Neuron (in vitro differentiated cells): ENCODE data around the gene TC2N.

ENCODE experiments used
- H2AFZ ChIP-seq: one replicate; pipeline ENCODE4 v1.6.1; 2013; ENCODE audit warnings: low read depth, mild to moderate bottlenecking, inconsistent platforms, low read length, moderate library complexity
- H3K27me3 ChIP-seq: one replicate; pipeline ENCODE4 v1.6.1; 2013; ENCODE audit warnings: low read length; ENCODE audit not compliant: insufficient read depth
- H3K36me3 ChIP-seq: one replicate; pipeline ENCODE4 v1.6.1; 2013; ENCODE audit warnings: low read length; ENCODE audit not compliant: insufficient read depth
- H3K4me1 ChIP-seq: one replicate; pipeline ENCODE4 v1.6.1; 2013; ENCODE audit warnings: low read length; ENCODE audit not compliant: insufficient read depth
- H3K4me3 ChIP-seq: 2 replicates; pipeline ENCODE4 v1.5.1; 2013; ENCODE audit warnings: mild to moderate bottlenecking, low read length, moderate library complexity
- H3K9me3 ChIP-seq: one replicate; pipeline ENCODE4 v1.6.1; 2013; ENCODE audit warnings: low read length

The TC2N gene

GRCh38 chr14:91867316-91867988, at the start of gene TC2N:
TSS of gene TC2N (minus strand) at chr14:91867536. CDS start at chr14:91813769, 53,767 bp downstream.
- no peak within 1 kb of the TSS for H3K4me3 ChIP-seq
- H3K36me3 ChIP-seq = no peaks in the 10 kb centered on the region
- no peak within 1 kb of the TSS for H2AFZ ChIP-seq
- no peaks in the 10 kb centered on the region for H3K4me1 ChIP-seq
- no peaks in the 10 kb centered on the region for H3K27me3 ChIP-seq
- no peaks in the 10 kb centered on the region for H3K9me3 ChIP-seq

GRCh38 chr14:91912035-91912434, 44.7 kb upstream of the TC2N start:
- Histone ChIP-seq H3K36me3 (no peaks in the 10 kb centered on the region), H3K4me1 (no peaks in the 10 kb centered on the region), H3K4me3 (no peak overlapping the region), H3K27me3 (no peaks in the 10 kb centered on the region), H3K9me3 (no peaks in the 10 kb centered on the region), H2AFZ (no peak overlapping the region)

GRCh38 chr14:91911474-91912032, 44.2 kb upstream of the TC2N start:
- H3K27me3 ChIP-seq = no peaks in the 10 kb centered on the region
- no peaks in the 10 kb centered on the region for H3K36me3 ChIP-seq
- no peak overlapping the region for H2AFZ ChIP-seq
- H3K4me1 ChIP-seq = no peaks in the 10 kb centered on the region
- no peak overlapping the region for H3K4me3 ChIP-seq
- no peaks in the 10 kb centered on the region for H3K9me3 ChIP-seq

- H2AFZ ChIP-seq = no peak overlapping the region
- no peaks in the 10 kb centered on the region for H3K36me3 ChIP-seq
- no peaks in the 10 kb centered on the region for H3K27me3 ChIP-seq
- no peaks in the 10 kb centered on the region for H3K4me1 ChIP-seq
- no peak overlapping the region for H3K4me3 ChIP-seq
- H3K9me3 ChIP-seq = no peaks in the 10 kb centered on the region
These were observed 42.9 kb upstream of the TC2N start for GRCh38 chr14:91910196-91910595.

GRCh38 chr14:91906374-91906773, 39.0 kb upstream of the TC2N start:
- Histone ChIP-seq H3K36me3 (no peaks in the 10 kb centered on the region), H2AFZ (no peak overlapping the region), H3K27me3 (no peaks in the 10 kb centered on the region), H3K9me3 (no peaks in the 10 kb centered on the region), H3K4me3 (no peak overlapping the region), H3K4me1 (no peaks in the 10 kb centered on the region)

GRCh38 chr14:91904956-91905645, 37.8 kb upstream of the TC2N start:
- Histone ChIP-seq H3K4me1 (no peaks in the 10 kb centered on the region), H2AFZ (no peak overlapping the region), H3K9me3 (no peaks in the 10 kb centered on the region)

GRCh38 chr14:91904483-91904882, 37.1 kb upstream of the TC2N start:
- Histone ChIP-seq H3K4me1 (no peaks in the 10 kb centered on the region), H2AFZ (no peak overlapping the region), H3K36me3 (no peaks in the 10 kb centered on the region), H3K27me3 (no peaks in the 10 kb centered on the region), H3K4me3 (no peak overlapping the region), H3K9me3 (no peaks in the 10 kb centered on the region)

More at GRCh38 chr14:91904956-91905645, 37.8 kb upstream of the TC2N start:
- H3K36me3 ChIP-seq = no peaks in the 10 kb centered on the region
- no peaks in the 10 kb centered on the region for H3K27me3 ChIP-seq
- H3K4me3 ChIP-seq = no peak overlapping the region

- no peak overlapping the region for H3K4me3 ChIP-seq
- no peaks in the 10 kb centered on the region for H3K27me3 ChIP-seq
- H3K9me3 ChIP-seq = no peaks in the 10 kb centered on the region
- no peaks in the 10 kb centered on the region for H3K4me1 ChIP-seq
- H2AFZ ChIP-seq = no peak overlapping the region
- H3K36me3 ChIP-seq = no peaks in the 10 kb centered on the region
These were observed 35.7 kb upstream of the TC2N start for GRCh38 chr14:91903070-91903469.

GRCh38 chr14:91902336-91902735, 35.0 kb upstream of the TC2N start:
- Histone ChIP-seq H3K4me1 (peaks cover 2% of the 10 kb centered on the region), H3K4me3 (no peak overlapping the region), H3K36me3 (no peaks in the 10 kb centered on the region), H3K9me3 (no peaks in the 10 kb centered on the region), H2AFZ (no peak overlapping the region), H3K27me3 (no peaks in the 10 kb centered on the region)

- H3K4me1 ChIP-seq = peaks cover 2% of the 10 kb centered on the region
- H2AFZ ChIP-seq = no peak overlapping the region
- H3K4me3 ChIP-seq = no peak overlapping the region
- no peaks in the 10 kb centered on the region for H3K9me3 ChIP-seq
- no peaks in the 10 kb centered on the region for H3K27me3 ChIP-seq
- H3K36me3 ChIP-seq = no peaks in the 10 kb centered on the region
These were observed 34.3 kb upstream of the TC2N start for GRCh38 chr14:91901449-91902226.

GRCh38 chr14:91899806-91900205, 32.5 kb upstream of the TC2N start:
- Histone ChIP-seq H3K27me3 (no peaks in the 10 kb centered on the region), H3K36me3 (no peaks in the 10 kb centered on the region), H3K4me3 (no peak overlapping the region), H2AFZ (no peak overlapping the region), H3K9me3 (no peaks in the 10 kb centered on the region), H3K4me1 (peaks cover 2% of the 10 kb centered on the region)

- no peak overlapping the region for H2AFZ ChIP-seq
- no peaks in the 10 kb centered on the region for H3K36me3 ChIP-seq
- no peaks in the 10 kb centered on the region for H3K9me3 ChIP-seq
- H3K27me3 ChIP-seq = no peaks in the 10 kb centered on the region
- H3K4me1 ChIP-seq = peaks cover 2% of the 10 kb centered on the region
- no peak overlapping the region for H3K4me3 ChIP-seq
These were observed 31.9 kb upstream of the TC2N start for GRCh38 chr14:91899213-91899612.

GRCh38 chr14:91898372-91898771, 31.0 kb upstream of the TC2N start:
- Histone ChIP-seq H3K9me3 (no peaks in the 10 kb centered on the region), H2AFZ (no peak overlapping the region), H3K4me3 (no peak overlapping the region), H3K27me3 (no peaks in the 10 kb centered on the region), H3K36me3 (no peaks in the 10 kb centered on the region), H3K4me1 (peaks cover 2% of the 10 kb centered on the region)
